Naive thymus-derived CD4-positive, alpha-beta T cell (primary cell): ENCODE results near the gene CD302. TPM values are rescaled to one million over a fixed set of nuclear protein-coding genes. Genes with fewer than 3 reads are reported as not detected.

Experiments used
- ATAC-seq: fragments of 150-1000 bp; cut with Tn5 transposase; 2 replicates; pipeline ENCODE4 v1.10.0; 2021; ENCODE audit warnings: mild to moderate bottlenecking, moderate library complexity
- CTCF ChIA-PET: fragments of 350-600 bp; sonication (Branson Sonifier 250); formaldehyde crosslinking; loops from one replicate; lab custom pipeline; 2021; ENCODE audit warnings: antibody characterized with exemption; lab: Charles Lee
- POLR2A ChIA-PET: fragments of 350-600 bp; sonication (Branson Sonifier 250); formaldehyde crosslinking; loops from one replicate; lab custom pipeline; 2021; ENCODE audit warnings: antibody characterized with exemption, inconsistent platforms; lab: Charles Lee
- DNase-seq, 9 donors: peaks; one replicate each; pipeline versions ENCODE4 v3.0.0 to v3.0.0-alpha.2; 2020 to 2022; ENCODE audit warnings: mixed read lengths in 1 of 9
- H3K27ac ChIP-seq: one replicate; pipeline ENCODE4 v1.7.0; 2013; ENCODE audit warnings: mild to moderate bottlenecking, low read depth, low read length, moderate library complexity
- H3K27me3 ChIP-seq, 2 donors: one replicate each; pipeline ENCODE4 v1.7.0; 2013; ENCODE audit warnings: low read length in 2 of 2, mild to moderate bottlenecking in 2 of 2, moderate library complexity in 2 of 2; ENCODE audit not compliant: control insufficient read depth in 2 of 2, insufficient read depth in 2 of 2
- H3K36me3 ChIP-seq, 3 experiments: 1 replicate in 2 of 3; 2 replicates in 1 of 3; pipeline ENCODE4 v1.7.0; 2013; ENCODE audit warnings: low read length in 3 of 3, mild to moderate bottlenecking in 3 of 3, moderate library complexity in 1 of 3; ENCODE audit not compliant: insufficient read depth in 3 of 3, control insufficient read depth in 2 of 3
- H3K4me1 ChIP-seq, 2 donors: one replicate each; pipeline ENCODE4 v1.7.0; 2013; ENCODE audit warnings: low read length in 2 of 2, mild to moderate bottlenecking in 2 of 2, moderate library complexity in 1 of 2; ENCODE audit not compliant: control insufficient read depth in 2 of 2, insufficient read depth in 2 of 2
- H3K4me3 ChIP-seq: 2 replicates; pipeline ENCODE4 v1.7.0; 2013; ENCODE audit warnings: mild to moderate bottlenecking, low read length
- H3K9me3 ChIP-seq, 3 experiments: 1 replicate in 2 of 3; 2 replicates in 1 of 3; pipeline ENCODE4 v1.7.0; 2013; ENCODE audit warnings: low read length in 3 of 3; ENCODE audit not compliant: control insufficient read depth in 2 of 3
- H3K27ac Mint-ChIP-seq, 9 donors: one replicate each; pipeline ENCODE4 v1.8.0; 2020 to 2022; ENCODE audit warnings: mixed read lengths in 9 of 9, mild to moderate bottlenecking in 8 of 9, moderate library complexity in 5 of 9, inconsistent platforms in 2 of 9
- H3K27me3 Mint-ChIP-seq, 5 donors: one replicate each; pipeline ENCODE4 v1.8.0; 2021 to 2022; ENCODE audit warnings: mixed read lengths in 5 of 5, mild to moderate bottlenecking in 1 of 5
- H3K36me3 Mint-ChIP-seq, 5 donors: one replicate each; pipeline ENCODE4 v1.8.0; 2020 to 2022; ENCODE audit warnings: mixed read lengths in 5 of 5, mild to moderate bottlenecking in 3 of 5, inconsistent platforms in 1 of 5
- H3K4me1 Mint-ChIP-seq, 7 donors: one replicate each; pipeline ENCODE4 v1.8.0; 2020 to 2022; ENCODE audit warnings: mixed read lengths in 7 of 7, mild to moderate bottlenecking in 3 of 7, inconsistent platforms in 1 of 7
- H3K4me3 Mint-ChIP-seq, 10 donors: one replicate each; pipeline ENCODE4 v1.8.0; 2020 to 2022; ENCODE audit warnings: mild to moderate bottlenecking in 10 of 10, mixed read lengths in 10 of 10, moderate library complexity in 6 of 10, inconsistent platforms in 2 of 10
- H3K9me3 Mint-ChIP-seq, 11 donors: one replicate each; pipeline ENCODE4 v1.8.0; 2020 to 2022; ENCODE audit warnings: mixed read lengths in 11 of 11, mild to moderate bottlenecking in 4 of 11, inconsistent platforms in 1 of 11, moderate library complexity in 1 of 11
- intact Hi-C, 2 donors: fragments of 100-400 bp; cut with micrococcal nuclease; formaldehyde crosslinking; loops; one replicate each; pipeline ENCODE4 v1.15.1; 2023
- polyA plus RNA-seq, 2 donors: library from polyadenylated mRNA; unstranded; fragments of 300-500 nt; fragmentation: Illumina TruSeq; gene quantifications; one replicate each; pipeline ENCODE4 v1.2.3, GENCODE V29; 2021
- total RNA-seq, 6 experiments: library from RNA in 5 of 6; stranded (reverse) in 5 of 6; gene quantifications; 1 replicate in 5 of 6; 2 replicates in 1 of 6; pipeline ENCODE4 v1.2.3 and lab custom pipeline; 2021 to 2026

The CD302 gene, protein sequence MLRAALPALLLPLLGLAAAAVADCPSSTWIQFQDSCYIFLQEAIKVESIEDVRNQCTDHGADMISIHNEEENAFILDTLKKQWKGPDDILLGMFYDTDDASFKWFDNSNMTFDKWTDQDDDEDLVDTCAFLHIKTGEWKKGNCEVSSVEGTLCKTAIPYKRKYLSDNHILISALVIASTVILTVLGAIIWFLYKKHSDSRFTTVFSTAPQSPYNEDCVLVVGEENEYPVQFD
- 10 to 100 TPM in 1 of 5 experiments, 1 to 10 TPM in 3, under 1 TPM in 1; 0.63 to 30.5 (median 1.3) TPM for total RNA-seq
- polyA plus RNA-seq, result under 1 TPM; 0.35 to 0.47 TPM
- total RNA-seq (lab: John Stamatoyannopoulos, UW), result 1.3 reads per million, percentile 2 among the genes with 10 or more reads in this experiment

DNA sequence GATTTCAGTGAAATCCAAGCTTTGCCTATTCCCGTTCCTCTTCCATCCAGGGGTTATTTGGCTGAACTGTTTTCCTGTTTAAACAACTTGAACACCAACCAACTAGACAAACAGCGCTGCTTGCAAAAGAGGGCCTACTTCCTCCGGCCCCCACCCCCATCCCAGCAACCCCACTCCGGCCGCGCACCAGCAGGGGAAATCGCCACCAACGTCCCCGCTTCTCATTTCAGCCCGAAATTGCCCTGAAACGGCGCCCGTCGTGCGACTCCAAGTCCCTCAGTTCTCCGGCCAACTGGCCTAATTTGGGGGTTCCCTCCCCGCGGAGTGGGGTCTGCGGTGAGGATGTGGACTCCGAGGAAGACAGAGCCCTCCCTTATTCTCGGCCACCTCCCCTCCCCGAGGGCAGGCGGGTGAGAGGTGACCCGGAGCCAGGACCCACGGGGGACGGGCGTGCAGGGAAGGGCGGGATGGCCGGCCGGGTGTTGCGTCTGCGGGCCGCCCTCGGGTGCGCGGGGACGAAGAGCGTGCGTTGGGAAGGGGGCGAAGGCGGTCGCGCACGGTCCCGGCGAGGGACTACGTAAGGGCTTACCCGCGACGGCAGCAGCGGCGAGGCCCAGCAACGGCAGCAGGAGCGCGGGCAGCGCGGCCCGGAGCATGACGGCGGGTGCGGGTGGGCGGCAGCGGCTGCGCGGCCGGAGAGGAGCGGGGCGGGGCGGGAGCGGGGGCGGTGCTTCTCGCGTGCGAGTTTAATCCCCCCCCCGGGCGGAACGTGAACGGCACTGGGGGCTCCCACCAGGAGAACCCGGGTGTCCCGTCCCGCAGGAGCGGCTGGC is at the start of gene CD302:
TSS of gene CD302 (minus strand) at position 666 of the 833 bp plus-strand sequence. CDS start at position 656, 10 bp downstream.
- Mint-ChIP-seq H3K4me1 (peaks cover 5 to 25% (median 20%) of the 10 kb centered on the region in 7 donors), H3K27me3 (peaks cover 9 to 61% (median 11%) of the 10 kb centered on the region in 5 donors), H3K9me3 (no peaks in the 10 kb centered on the region), H3K36me3 (peaks cover 0 to 8% (median 0%) of the 10 kb centered on the region in 5 donors), H3K4me3 (peak within 1 kb of the TSS; percentile 67 to 86 (median 80)), H3K27ac (peak within 1 kb of the TSS in 3 of 9 donors; percentile 7 to 75 (median 56))
- Histone ChIP-seq H3K27ac (no peak within 1 kb of the TSS), H3K36me3 (no peaks in the 10 kb centered on the region), H3K4me1 (peaks cover 0 to 11% of the 10 kb centered on the region in 2 donors), H3K27me3 (no peaks in the 10 kb centered on the region), H3K9me3 (no peaks in the 10 kb centered on the region), H3K4me3 (peak within 1 kb of the TSS; percentile 28)
- intact Hi-C loops, result loop anchor here in 1 of 2 donors (10.0 kb wide), 1 partner anchor 183 kb away; the partner anchor contains the start of gene BAZ2B
- DNase-seq, result peak in 6 of 9 donors; percentile 6 to 51 (median 18)
- peak; percentile 68 for ATAC-seq
- POLR2A ChIA-PET, result interaction anchor here (1.0 to 1.3 kb wide), 2 partner anchors 51 to 85 kb away, joined by 4 read pairs; partner anchors contain the start of gene MARCHF7
- CTCF ChIA-PET, result no interaction called here

DNA sequence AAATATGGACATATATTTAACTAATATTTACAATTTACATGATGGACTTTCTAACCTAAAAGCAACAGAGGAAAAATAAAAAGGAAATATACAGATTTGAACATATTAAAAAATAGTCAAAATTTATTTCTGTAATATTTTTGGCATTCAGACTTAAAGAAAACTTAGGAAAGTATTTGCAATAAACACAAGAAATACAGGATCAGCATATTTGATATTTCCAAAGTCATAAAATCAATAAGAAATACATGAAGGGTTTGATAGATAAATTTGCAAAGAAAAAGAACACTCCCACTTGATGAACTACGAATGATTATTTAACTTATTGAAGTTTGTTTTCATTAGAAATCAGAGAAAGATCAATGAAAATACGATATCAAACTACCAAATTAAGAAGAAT is 48.6 kb upstream of the CD302 start:
- ChIA-PET POLR2A (no interaction called here), CTCF (no interaction called here)
- Histone ChIP-seq H3K27me3 (no peaks in the 10 kb centered on the region), H3K36me3 (peaks cover 0 to 43% (median 13%) of the 10 kb centered on the region in 3 experiments), H3K4me3 (no peak overlapping the region), H3K4me1 (no peaks in the 10 kb centered on the region), H3K9me3 (no peaks in the 10 kb centered on the region), H3K27ac (no peak overlapping the region)
- Mint-ChIP-seq H3K4me1 (no peaks in the 10 kb centered on the region), H3K27me3 (no peaks in the 10 kb centered on the region), H3K36me3 (peaks cover 0 to 53% (median 51%) of the 10 kb centered on the region in 5 donors), H3K27ac (no peak overlapping the region), H3K9me3 (no peaks in the 10 kb centered on the region), H3K4me3 (no peak overlapping the region)
- ATAC-seq (no peak), DNase-seq (no peak)
- intact Hi-C loops, result no loop called here

DNA sequence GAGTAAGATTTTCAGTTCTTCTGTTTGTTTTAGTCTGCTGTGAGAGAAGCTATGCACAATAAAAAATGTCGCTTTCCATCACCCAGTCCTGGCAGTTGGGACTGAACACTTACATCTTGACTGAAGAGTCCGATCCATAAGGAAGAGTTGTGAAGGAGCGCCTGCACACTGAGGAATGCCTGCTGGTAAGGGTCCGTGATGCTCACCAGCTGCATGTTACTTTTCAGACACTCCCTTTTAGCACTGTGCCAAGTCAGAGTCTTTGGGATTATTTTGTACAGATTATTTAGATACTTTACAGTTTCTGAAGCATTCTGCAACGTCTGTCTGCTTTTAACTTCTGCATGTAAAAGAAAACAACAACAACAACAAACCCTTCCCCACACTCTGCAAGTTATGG is 42.6 kb upstream of the CD302 start:
- H3K4me3 ChIP-seq, result no peak overlapping the region
- Mint-ChIP-seq H3K9me3 (no peaks in the 10 kb centered on the region), H3K27me3 (no peaks in the 10 kb centered on the region), H3K4me1 (peaks cover 0 to 6% (median 0%) of the 10 kb centered on the region in 7 donors), H3K36me3 (peaks cover 2 to 60% (median 35%) of the 10 kb centered on the region in 5 donors), H3K4me3 (no peak overlapping the region), H3K27ac (no peak overlapping the region)
- no peaks in the 10 kb centered on the region for H3K27me3 ChIP-seq
- H3K9me3 ChIP-seq, result no peaks in the 10 kb centered on the region
- intact Hi-C loops, result no loop called here
- ChIA-PET POLR2A (no interaction called here), CTCF (no interaction called here)
- ATAC-seq, result no peak
- H3K4me1 ChIP-seq, result no peaks in the 10 kb centered on the region
- no peak overlapping the region for H3K27ac ChIP-seq
- peaks cover 6 to 32% (median 10%) of the 10 kb centered on the region in 3 experiments for H3K36me3 ChIP-seq
- DNase-seq, result no peak

DNA sequence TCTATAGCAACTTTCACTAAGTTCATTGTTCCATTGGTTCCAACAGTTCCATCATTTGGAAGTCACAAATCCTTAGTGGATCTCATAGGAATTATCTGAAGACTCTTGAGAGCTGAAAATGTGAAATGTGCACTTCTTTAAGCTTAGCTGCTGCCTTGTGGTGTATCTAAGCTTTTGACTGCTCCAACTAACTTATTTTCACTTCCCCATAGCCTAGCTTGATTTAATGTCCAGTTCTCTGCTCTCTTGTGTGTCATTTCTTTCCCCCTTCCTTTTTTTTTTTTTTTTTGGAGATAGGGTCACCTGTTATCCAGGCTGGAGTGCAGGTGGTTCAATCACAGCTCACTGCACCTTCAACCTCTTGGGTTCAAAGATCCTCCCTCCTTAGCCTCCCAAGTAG is 34.9 kb upstream of the CD302 start:
- CTCF ChIA-PET, result no interaction called here

DNA sequence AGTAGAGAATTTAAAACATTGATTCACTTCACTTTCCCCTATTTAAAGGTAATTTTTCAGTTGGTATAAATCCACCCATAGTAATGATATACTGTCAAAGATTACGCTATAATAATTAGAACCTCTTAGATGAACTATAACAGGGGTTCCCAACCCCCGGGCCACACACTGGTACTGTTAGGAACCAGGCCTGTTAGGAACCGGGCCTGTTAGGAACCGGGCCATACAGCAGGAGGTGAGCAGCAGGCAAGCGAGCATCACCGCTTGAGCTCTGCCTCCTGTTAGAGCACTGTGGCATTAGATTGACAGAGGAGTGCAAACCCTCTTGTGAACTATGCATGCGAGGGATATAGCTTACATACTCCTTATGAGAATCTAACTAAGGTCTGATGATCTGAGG is 34.0 kb upstream of the CD302 start:
- Mint-ChIP-seq H3K27me3 (no peaks in the 10 kb centered on the region), H3K36me3 (peaks cover 20 to 87% (median 76%) of the 10 kb centered on the region in 5 donors), H3K27ac (no peak overlapping the region), H3K4me3 (no peak overlapping the region), H3K4me1 (no peaks in the 10 kb centered on the region), H3K9me3 (peaks cover 0 to 7% (median 3%) of the 10 kb centered on the region in 11 donors)
- ChIA-PET CTCF (no interaction called here), POLR2A (no interaction called here)
- intact Hi-C loops, result no loop called here
- Histone ChIP-seq H3K4me1 (no peaks in the 10 kb centered on the region), H3K27me3 (no peaks in the 10 kb centered on the region), H3K9me3 (no peaks in the 10 kb centered on the region), H3K27ac (no peak overlapping the region), H3K36me3 (peaks cover 0 to 55% (median 10%) of the 10 kb centered on the region in 3 experiments), H3K4me3 (no peak overlapping the region)
- DNase-seq (no peak), ATAC-seq (no peak)

More for the DNA sequence above, 34.9 kb upstream of the CD302 start:
- peaks cover 0 to 2% (median 0%) of the 10 kb centered on the region in 7 donors for H3K4me1 Mint-ChIP-seq
- Histone ChIP-seq H3K27me3 (no peaks in the 10 kb centered on the region), H3K36me3 (peaks cover 0 to 55% (median 10%) of the 10 kb centered on the region in 3 experiments), H3K4me3 (no peak overlapping the region), H3K27ac (no peak overlapping the region), H3K4me1 (no peaks in the 10 kb centered on the region), H3K9me3 (no peaks in the 10 kb centered on the region)
- no peak for DNase-seq
- H3K27me3 Mint-ChIP-seq, result no peaks in the 10 kb centered on the region
- no peak overlapping the region for H3K4me3 Mint-ChIP-seq
- ATAC-seq, result no peak
- no peak overlapping the region for H3K27ac Mint-ChIP-seq
- peaks cover 19 to 85% (median 71%) of the 10 kb centered on the region in 5 donors for H3K36me3 Mint-ChIP-seq
- intact Hi-C loops, result no loop called here
- peaks cover 0 to 7% (median 1%) of the 10 kb centered on the region in 11 donors for H3K9me3 Mint-ChIP-seq
- POLR2A ChIA-PET, result no interaction called here

DNA sequence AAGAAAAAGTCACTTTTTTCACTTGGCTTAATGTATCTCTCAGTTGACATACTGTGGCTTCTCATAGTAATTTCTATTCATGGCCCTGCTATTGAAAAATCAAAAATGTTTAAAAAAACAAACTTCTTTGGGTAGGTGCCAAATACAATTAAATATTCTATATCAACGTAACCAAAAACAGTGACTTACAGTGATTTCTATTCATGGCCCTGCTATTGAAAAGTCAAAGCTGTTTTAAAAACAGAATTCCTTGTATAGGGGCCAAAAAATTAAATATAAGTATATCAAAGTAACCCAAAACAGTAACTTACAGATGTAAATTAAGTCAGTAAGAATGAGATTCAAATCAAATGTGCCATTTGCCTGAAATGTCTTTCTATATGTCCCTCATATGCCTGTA is 31.4 kb upstream of the CD302 start:
- CTCF ChIA-PET, result no interaction called here
- Mint-ChIP-seq H3K36me3 (peaks cover 27 to 92% (median 88%) of the 10 kb centered on the region in 5 donors), H3K4me1 (peaks cover 0 to 7% (median 0%) of the 10 kb centered on the region in 7 donors), H3K4me3 (no peak overlapping the region), H3K27ac (peak overlapping the region in 1 of 9 donors; percentile 45), H3K9me3 (peaks cover 0 to 7% (median 3%) of the 10 kb centered on the region in 11 donors), H3K27me3 (no peaks in the 10 kb centered on the region)
- H3K36me3 ChIP-seq, result peaks cover 0 to 44% (median 4%) of the 10 kb centered on the region in 3 experiments
- ATAC-seq (no peak), DNase-seq (no peak)
- intact Hi-C loops, result no loop called here
- H3K27me3 ChIP-seq, result no peaks in the 10 kb centered on the region
- no peaks in the 10 kb centered on the region for H3K9me3 ChIP-seq
- no peak overlapping the region for H3K4me3 ChIP-seq
- no peak overlapping the region for H3K27ac ChIP-seq
- H3K4me1 ChIP-seq, result no peaks in the 10 kb centered on the region
- POLR2A ChIA-PET, result no interaction called here
